HG02763 (cell line): Measurements from ENCODE around the gene MYO1D.

Experiments used
- ATAC-seq: cut with Tn5 transposase; IDR thresholded peaks from one replicate; pipeline ENCODE4 v1.9.1; 2021; ENCODE audit warnings: mild to moderate bottlenecking, moderate library complexity; ENCODE audit not compliant: unreplicated experiment

Gene MYO1D

DNA sequence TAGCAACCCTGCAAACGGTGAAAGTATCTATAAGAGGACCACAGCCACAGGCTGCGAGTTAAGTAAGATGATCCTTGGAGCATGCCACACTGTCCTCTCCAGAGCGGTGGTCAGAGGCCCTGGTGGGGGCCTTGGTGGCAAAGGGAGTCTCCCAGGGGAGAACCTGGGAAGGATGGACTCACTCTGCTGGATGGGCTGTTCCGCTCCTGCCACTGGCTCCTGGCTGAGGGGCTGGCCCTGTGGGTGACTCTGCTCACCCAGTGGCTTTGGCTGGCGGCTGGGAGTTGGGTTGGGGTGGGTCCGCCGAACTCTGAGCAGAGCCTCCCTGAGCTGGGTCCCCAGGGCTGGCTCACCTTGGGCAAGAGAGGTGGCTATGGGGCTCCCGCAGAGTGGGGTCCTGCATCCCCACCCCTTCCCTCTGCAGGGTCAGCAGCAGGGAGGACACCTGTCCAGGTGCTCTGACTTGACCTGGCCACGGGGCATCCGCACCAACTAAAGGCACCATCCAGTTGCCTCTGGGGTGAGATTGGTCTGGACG, 382.9 kb downstream of the MYO1D start:
- no peak for ATAC-seq

DNA sequence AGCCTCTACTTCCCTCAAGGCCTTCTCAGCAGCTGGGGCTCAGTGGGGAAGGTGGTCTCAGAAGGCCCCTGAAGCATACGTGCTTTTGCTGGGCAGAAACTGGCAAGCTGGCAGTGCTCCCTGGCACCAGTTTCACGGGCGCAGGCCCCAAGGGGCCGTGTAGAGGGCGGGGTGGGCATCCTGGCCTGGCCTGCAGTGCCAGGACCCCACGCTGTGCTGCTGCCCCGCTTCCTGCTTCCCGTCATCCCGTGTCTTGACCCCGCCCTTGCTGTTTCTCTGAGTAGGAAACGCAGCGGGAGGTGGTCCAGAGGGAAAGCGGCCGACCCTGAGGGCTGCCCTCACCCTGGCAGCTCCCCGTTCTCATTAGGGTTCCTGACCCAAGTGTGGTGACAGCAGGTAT, 383.4 kb downstream of the MYO1D start:
- no peak for ATAC-seq

DNA sequence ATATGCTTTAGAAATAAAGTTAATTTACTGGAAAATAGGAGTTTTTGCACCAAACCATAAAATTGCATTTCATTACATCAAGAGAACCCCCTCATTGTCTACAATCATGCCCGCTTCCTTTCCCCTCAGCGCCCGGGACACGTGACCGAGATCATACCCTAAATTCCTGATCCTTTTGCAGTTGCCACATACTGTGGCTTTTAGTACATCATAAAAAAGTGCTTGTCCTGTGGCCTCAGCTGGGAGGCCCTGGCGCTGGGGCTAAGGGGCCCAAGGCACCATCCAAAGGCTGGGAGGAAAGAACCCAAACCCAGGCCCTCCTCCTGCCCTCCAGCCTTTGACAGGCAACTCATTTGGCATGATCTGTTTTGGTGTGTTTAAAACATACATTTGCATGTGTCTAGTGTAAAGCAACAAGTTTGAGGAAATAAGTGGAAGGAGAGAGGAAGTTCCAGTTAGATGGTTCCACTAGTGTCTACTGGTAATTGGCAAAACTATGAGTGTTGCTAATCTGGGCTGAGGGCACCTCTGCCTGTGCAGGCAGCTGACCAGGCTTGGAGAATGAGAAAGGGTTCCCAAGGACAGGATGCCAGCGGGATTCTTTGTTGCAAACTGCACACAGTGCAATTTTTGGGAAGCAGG, 384.2 kb downstream of the MYO1D start:
- ATAC-seq = no peak

DNA sequence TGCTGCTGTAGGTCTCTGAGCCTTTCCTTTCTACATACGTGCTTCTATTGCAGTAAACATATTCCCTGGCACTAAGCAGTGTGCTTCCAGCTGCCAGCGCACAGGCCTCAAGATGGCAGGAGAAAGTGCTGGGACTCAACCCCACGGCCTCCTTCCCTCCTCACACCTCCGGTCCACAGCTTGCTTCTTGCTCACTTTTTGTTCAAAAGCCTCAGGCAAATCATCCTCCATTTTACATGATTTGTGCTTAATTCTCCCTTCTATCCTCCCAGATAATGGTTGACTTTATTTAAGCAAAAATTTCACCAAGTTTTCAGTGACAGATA, 384.7 kb downstream of the MYO1D start:
- ATAC-seq = no peak

DNA sequence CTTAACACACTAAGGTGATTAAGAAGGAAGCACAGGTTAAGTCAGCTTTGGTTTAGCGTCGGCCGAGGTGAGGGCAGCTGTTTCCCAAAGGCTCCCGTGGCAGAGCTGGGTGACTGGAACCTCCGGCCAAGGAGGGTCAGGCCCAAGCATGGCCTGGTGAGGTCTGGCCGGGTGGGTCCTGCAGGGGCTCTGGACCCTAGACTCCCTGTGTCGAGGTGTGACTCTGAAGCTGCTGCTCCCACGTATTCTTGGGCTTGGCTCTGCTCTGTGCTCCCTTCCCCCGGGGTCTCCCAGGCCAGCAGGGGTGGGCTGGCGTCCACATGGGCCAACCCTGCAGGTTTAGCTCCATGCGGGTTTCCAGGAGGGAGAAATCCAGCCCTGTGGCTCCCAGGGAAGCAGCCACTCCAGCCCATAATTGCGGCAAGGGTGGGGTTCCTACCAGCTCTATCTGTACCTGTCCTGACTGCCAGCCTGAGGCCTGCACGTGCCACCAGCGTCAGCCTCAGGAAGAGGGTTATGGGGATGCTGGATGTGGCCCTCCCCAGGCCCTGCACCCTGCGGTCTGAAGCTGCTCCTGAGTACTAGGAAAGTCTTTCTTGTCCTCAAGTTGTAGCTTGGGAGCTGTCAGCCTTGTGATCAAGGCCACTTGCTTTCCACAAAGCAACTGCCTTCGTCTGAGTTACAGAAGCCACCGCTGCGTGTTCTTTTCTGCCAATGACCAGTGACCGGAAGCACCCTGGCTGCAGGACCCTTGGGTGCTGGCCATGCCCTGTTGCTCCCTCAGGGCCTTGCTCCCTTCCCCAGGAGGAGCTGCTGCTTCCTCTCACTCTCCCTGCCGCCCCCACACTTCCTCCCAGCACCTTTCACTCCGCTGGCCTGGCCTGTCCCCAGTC, 385.3 kb downstream of the MYO1D start:
- no peak for ATAC-seq

DNA sequence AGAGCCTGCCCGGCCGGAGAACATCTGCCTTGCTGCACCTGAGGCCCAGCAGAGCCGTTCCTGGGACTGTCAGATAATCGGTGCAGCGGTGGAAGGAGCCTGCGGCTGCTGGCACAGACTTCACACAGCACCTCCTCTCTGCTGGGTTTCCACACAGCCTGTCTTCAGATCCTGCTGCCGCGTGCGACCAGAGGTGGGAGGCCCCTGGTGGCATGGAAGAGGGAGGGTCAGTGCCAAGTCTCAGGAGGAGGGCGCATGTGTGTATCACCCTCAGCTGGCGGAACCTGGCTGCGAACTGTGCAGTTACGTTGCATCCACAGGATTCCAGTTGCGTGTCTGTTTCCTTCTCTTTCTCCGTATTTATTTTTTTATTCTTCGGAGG, 386.8 kb downstream of the MYO1D start:
- no peak for ATAC-seq

DNA sequence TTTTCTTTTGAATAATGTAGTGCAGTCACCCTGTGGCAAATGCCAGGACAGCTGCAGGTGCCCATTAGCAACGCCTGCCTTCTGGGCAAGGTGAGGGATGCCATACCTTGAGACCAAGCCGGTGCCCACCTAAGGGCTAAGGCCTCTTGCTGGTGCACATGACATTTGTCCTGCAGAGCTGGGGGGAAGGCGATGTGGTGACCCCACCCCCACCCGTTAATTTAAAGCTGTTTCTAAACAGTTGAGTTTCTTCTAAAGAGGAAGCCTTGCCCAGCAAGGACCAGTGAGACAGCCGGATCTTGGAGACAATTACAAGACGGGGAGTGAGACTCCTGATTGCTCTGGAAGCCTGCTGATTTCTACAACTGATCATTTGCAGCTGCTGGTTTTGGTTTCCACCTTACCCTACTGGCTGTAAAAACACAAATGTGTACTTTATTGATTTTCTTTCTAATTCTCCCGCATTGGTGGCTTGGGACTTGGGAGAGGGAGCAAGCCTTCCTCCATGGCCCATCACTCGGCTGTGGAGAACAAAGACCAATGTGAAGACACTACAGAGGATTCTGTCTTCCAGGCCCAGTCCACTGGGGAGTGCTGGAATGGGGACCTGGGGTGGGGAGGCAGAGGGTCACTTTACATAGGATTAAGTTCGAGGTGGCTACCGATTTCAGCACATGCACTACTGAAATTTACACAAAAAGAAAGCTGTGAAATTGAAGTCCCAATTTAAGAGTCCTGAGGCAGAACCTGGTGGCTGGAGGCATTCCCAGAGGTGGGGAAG, 387.4 kb downstream of the MYO1D start:
- ATAC-seq = no peak

DNA sequence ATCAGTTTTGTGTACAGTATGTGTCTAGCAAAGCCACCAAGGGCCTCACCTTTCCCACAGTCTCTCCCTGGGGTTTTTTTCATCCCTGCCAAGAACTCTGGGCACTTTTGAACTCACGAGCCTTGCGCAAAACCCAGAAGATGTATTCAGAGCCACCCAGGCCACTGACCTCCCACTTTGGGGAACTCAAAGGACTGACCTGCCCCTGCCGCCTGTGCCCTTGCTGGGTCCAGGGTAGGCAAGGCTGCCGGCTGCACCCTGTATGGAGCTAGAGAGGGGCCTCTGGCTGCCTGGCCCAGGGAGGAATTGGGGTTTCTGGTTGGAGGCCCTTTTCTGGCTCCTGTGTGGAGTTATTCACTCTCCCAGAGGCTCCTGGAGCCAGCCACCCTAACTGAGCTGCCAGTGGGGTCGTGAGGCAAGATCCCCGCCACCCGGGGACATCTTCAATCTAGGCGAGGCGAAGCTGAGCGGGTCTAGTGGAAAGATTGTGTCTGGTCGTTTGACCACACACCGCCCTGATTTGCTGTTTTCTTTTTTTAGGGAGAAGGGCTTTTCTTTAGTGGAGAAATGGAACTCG, 388.2 kb downstream of the MYO1D start:
- no peak for ATAC-seq

DNA sequence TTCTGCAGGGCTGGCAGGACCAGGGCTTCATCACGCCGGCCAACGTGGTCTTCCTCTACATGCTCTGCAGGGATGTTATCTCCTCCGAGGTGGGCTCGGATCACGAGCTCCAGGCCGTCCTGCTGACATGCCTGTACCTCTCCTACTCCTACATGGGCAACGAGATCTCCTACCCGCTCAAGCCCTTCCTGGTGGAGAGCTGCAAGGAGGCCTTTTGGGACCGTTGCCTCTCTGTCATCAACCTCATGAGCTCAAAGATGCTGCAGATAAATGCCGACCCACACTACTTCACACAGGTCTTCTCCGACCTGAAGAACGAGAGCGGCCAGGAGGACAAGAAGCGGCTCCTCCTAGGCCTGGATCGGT, 388.8 kb downstream of the MYO1D start:
- ATAC-seq = no peak

DNA sequence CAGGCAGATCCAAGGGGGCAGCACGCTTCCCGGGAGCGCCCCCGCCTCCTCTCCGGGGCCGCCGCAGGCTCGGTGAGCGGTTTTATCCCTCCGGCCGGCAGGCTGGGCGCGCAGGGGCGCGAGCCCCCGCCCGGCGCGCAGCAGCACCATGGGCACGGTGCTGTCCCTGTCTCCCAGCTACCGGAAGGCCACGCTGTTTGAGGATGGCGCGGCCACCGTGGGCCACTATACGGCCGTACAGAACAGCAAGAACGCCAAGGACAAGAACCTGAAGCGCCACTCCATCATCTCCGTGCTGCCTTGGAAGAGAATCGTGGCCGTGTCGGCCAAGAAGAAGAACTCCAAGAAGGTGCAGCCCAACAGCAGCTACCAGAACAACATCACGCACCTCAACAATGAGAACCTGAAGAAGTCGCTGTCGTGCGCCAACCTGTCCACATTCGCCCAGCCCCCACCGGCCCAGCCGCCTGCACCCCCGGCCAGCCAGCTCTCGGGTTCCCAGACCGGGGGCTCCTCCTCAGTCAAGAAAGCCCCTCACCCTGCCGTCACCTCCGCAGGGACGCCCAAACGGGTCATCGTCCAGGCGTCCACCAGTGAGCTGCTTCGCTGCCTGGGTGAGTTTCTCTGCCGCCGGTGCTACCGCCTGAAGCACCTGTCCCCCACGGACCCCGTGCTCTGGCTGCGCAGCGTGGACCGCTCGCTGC, 389.3 kb downstream of the MYO1D start:
- ATAC-seq = no peak

DNA sequence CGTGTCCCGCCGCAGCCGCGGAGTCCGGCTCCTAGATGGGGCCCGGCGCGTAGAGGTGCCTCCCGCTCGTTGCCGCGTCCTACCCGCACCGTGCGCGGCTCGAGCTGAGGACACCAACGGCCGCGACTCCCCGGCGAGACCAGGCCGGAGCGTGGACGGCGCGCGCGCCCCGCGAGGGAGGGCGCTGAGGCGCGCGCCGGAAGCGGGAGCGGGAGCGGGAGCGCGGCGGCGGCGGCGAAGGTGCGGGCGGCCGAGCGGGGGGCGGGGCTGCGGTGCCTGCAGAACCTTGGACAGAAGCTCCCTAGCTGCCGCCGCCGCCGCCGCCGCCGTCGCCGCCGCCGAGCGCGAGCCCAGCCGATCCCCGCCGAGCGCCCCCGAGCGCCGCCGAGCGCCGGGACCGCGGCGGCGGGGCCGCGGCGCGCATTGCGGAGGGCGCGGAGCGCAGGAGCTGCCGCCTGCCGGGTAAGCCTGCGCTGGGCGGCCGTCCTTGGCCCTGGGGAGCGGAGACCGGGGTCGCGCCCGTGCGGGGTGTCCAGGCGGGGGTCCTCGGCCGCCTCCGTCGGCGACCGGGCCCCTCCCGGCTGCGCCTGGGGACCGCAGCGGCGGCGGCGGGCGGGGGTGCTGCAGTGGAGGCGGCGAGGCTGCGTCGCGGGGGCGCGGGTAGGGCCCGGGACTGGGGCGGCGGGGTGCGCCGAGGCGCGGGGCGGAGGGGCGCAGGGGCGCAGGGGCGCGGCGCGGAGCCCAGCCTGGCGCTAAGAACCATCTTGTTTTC, 390.0 kb downstream of the MYO1D start, which contains the start of gene CDK5R1:
CDK5R1 (plus strand) TSS at position 293 of the 772 bp plus-strand sequence. CDS start 628 bp downstream, outside the sequence.
- peak; percentile 43 for ATAC-seq

DNA sequence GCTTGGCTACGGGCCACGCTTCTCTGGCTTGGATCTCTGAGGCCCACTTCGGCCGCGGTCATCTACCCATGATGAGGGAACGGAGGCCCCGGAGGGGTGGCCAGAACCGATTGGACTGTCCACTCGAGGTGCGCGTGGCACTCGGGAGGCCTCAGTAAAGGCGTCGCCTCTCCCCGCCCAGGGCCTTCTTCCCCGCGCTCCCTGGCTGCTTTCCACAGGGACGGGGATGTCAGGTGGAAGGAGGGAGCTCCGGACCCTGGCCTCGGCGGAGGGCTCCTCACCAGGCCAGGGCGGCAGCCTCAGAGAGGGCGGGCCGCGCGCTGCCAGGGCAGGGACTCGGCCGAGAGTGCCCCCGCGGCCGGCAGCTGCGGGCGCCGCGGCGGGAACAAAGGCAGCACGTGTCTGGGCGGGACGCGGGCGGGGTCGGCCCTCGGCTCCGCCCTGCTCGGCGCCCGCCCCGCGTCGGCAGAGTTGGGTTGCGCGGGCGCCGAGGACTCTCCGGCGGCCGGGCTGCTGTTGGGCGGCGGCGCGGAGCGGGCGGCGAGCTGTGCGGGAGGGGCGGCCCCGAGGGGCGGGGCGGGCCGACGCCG, 390.7 kb downstream of the MYO1D start:
- ATAC-seq = peak; percentile 31

DNA sequence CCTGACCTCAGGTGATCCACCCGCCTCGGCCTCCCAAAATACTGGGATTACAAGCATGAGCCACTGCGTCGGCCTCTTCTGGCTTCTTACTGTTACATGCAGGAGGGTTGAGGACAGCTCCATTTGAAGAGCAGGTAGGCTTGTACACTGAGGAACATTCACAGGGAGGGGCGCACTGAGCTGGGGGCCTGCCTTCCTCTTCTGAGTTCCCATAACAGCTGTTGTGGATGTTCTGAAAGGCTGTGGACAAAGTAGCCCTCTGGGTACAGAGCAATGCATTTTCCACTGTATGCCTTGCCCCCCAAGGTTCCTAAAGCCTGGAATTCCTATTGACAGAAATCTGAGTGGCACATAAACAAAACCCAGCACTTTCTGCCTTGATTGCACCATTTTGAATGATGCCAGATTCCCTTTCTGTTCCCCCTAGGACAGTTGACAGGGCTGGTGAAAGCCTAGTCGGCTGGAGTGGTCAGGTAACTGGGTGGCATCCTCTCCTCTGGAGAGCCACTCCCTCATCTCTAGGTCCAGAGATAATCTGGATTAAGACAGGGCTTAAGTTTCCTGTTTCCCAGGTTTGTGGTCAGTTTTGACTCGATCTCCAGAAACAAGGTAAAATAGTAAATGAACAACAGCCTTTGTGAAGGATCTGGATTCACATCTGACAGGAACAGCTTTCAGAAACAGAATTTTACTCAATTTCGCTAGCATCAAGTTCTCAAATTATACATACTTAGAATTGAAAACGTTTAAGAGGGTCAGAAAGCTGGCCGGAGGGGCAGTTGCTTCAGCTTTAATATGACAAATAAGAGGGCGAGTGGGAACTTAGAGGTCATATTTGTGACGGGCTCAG, 391.4 kb downstream of the MYO1D start:
- ATAC-seq = no peak

DNA sequence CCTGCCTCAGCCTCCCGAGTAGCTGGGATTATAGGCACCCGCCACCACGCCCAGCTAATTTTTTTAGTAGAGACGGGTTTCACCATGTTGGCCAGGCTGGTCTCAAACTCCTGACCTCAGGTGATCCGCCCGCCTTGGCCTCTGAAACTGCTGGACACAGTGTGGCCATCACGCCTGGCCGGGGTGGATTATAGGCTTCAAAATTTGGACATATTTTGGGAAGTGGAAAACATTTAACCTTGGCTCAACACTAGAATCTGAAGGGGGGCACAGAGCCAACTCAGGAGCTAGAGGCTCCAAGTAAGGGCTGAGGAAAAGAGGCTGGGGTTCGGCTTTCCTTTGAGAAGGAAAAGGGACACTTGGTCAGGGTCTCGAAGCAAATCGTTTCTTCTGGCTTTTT, 392.3 kb downstream of the MYO1D start:
- ATAC-seq = no peak

DNA sequence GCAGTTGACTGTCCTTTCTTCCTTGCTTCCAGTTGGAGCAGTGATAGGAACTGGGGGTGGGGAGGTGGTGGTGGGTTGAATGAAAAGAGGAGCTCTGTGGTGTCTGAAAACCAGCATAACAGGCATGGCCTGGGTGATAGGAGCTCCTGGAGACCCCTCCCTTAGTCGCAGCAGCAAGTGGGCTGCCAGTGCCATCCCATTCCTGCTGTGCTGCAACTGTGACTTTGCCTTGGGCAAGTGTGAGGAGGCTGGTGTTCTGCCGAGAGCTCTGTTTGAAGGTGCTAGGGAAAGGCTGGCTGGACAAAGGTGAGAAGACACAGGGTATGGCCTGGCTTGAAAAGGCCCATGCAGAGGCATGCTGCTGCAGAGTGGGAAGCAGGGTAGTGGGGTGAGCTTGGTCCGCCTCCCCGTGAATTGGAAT, 392.9 kb downstream of the MYO1D start:
- no peak for ATAC-seq

DNA sequence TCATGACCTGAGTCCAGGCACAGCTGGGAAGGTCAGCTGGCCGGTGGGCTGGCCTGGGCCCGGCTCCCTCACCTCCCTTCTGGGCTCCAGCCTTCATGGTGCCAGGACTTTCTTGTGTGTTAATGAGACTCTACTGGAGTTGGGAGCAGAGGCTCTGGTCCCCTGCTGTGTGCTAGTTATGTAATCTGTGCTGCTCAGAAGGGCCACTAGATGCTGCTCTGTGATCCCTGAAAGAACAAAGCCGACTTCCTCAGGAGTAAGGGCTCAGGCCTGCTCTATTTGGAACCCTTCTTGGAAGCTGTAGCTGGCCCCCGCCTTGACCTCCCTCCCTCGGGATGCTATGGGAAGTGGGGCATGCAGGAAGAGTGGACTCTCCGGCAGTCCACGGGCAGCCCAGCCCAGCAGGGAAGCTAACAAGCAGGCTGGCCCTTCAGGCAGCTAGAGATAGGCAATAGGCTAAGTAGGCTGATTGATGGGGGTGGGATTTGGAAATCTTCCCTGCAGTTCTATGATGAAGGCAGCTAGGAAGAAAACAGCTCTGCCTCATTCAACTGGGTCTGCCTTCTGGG, 393.4 kb downstream of the MYO1D start:
- ATAC-seq = no peak

DNA sequence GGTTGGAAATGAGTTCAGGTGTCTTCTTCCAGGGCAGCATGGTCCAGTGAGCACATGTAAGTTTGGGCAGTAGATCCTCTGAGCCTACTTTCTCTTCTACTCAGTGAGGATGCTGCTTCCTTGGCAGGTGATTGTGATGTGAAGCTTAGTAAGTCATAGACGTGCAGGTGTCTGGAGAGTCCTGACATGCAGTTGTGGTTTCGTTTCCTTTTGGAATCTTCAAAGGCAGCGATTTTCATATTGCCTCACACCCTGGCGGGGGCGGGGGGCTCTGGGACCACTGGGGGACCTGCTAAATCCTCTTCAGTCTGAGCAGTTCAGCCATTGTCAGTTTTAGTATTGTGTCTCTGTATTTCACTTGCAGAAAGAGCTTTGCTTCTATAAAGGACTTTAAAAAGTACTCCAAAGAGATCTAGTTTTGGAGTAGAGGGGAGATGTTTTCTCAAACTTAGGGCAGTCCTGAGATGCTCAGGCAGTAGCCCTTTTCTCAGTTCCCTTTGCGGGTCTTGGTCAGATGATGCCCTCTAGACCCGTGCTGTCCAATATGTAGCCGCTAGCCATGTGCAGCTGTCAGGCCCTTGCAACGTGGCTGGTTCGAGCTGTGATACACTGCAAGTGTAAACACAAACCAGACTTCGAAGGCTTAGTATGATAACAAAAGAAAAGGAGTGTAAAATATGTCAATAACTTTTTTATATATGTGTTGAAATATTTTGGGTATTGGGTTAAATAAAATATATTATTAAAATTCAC, 394.2 kb downstream of the MYO1D start:
- no peak for ATAC-seq
